ENCODE data around the gene MFAP2.
A peak's percentile ranks its signal among the peaks of the same experiment; 100 is the strongest.

MFAP2 gene

GRCh38 chr1:16979475-16980327 lies 719 bp downstream of the MFAP2 start:
- TF ChIP-seq KLF1 (tag by site-specific recombination; IDR thresholded peaks at IDR 0.05) (no peak), ZFHX2 (tag by site-specific recombination; conservative IDR thresholded peaks at IDR 0.05) (0 out of 2 replicates have a peak, but pooled peaks have one; percentile 7), ZSCAN23 (tag by site-specific recombination; IDR thresholded peaks at IDR 0.05) (no peak), WT1 (tag by site-specific recombination; IDR thresholded peaks at IDR 0.05) (no peak), ZNF513 (tag by site-specific recombination; IDR thresholded peaks at IDR 0.05) (no peak)
- H3K36me3 ChIP-seq (ENCODE audit: control insufficient read depth in 2 of 2, insufficient read depth in 1 of 2, low read length in 2 of 2): peaks cover 0 to 1% of the 10 kb centered on the region in 2 experiments; a peak in 1 of 3 replicates
- H3K9me3 ChIP-seq (ENCODE audit: control insufficient read depth, insufficient read depth, low read depth, low read length): no peaks in the 10 kb centered on the region
- POLR2A ChIA-PET: interaction anchor here (1.0 to 5.3 kb wide), 3 partner anchors 13 to 23 kb away, joined by 3 to 23 read pairs (median 4); no protein-coding TSS in a partner anchor
- CTCF ChIA-PET: interaction anchor here (0.7 to 1.8 kb wide), 3 partner anchors 16 to 66 kb away, joined by 3 to 4 read pairs (median 3); no protein-coding TSS in a partner anchor
- H3K27ac ChIP-seq (ENCODE audit: extremely low read depth, low read depth, low read length): peak overlapping the region; percentile 31; the same call in 1 of the 2 replicates
- no peaks in the 10 kb centered on the region for H3K4me1 ChIP-seq (ENCODE audit: control insufficient read depth, insufficient read depth, low read length)
- peak overlapping the region; percentile 67 for H3K4me3 ChIP-seq (ENCODE audit: low read depth, low read length)

- peak; percentile 65 for TF ChIP-seq ZIC2 (tag by site-specific recombination; IDR thresholded peaks at IDR 0.05)
- TF ChIP-seq GLIS1 (tag by site-specific recombination; IDR thresholded peaks at IDR 0.05): peak; percentile 52
- no peak for TF ChIP-seq KLF8 (tag by site-specific recombination; IDR thresholded peaks at IDR 0.05)
- peak; percentile 45 for TF ChIP-seq PRDM1 (tag by site-specific recombination; IDR thresholded peaks at IDR 0.05)
- TF ChIP-seq ZNF155 (tag by site-specific recombination; IDR thresholded peaks at IDR 0.05): no peak
- 0 out of 2 replicates have a peak, but pooled peaks have one; percentile 8 for TF ChIP-seq GLIS2 (tag by site-specific recombination; IDR thresholded peaks at IDR 0.05)
- no peaks in the 10 kb centered on the region for H3K9me3 ChIP-seq (ENCODE audit: control insufficient read depth, insufficient read depth, low read depth, low read length)
- H3K4me1 ChIP-seq (ENCODE audit: control insufficient read depth, insufficient read depth, low read length): no peaks in the 10 kb centered on the region
- peak overlapping the region; percentile 67; the same call in 1 of the 2 replicates for H3K4me3 ChIP-seq (ENCODE audit: low read depth, low read length)
- H3K36me3 ChIP-seq (ENCODE audit: control insufficient read depth in 2 of 2, insufficient read depth in 1 of 2, low read length in 2 of 2): no peaks in the 10 kb centered on the region
- POLR2A ChIA-PET: interaction anchor here (0.8 to 5.3 kb wide), 2 partner anchors 8 to 12 kb away, joined by 3 to 23 read pairs; no protein-coding TSS in a partner anchor
- no peak overlapping the region; the same call in 1 of the 2 replicates for H3K27ac ChIP-seq (ENCODE audit: extremely low read depth, low read depth, low read length)
- CTCF ChIA-PET: interaction anchor here (0.6 to 1.8 kb wide), 5 partner anchors 15 to 1343 kb away, joined by 3 to 4 read pairs (median 3); no protein-coding TSS in a partner anchor
Observed at GRCh38 chr1:16978567-16979474, 1.6 kb downstream of the MFAP2 start.

GRCh38 chr1:16978139-16978538 lies 2.3 kb downstream of the MFAP2 start:
- Histone ChIP-seq H3K4me3 (ENCODE audit: low read depth, low read length) (no peak overlapping the region), H3K27ac (ENCODE audit: extremely low read depth, low read depth, low read length) (no peak overlapping the region), H3K4me1 (ENCODE audit: control insufficient read depth, insufficient read depth, low read length) (no peaks in the 10 kb centered on the region), H3K9me3 (ENCODE audit: control insufficient read depth, insufficient read depth, low read depth, low read length) (no peaks in the 10 kb centered on the region), H3K36me3 (ENCODE audit: control insufficient read depth in 2 of 2, insufficient read depth in 1 of 2, low read length in 2 of 2) (peaks cover 0 to 3% of the 10 kb centered on the region in 2 experiments; a peak in 1 of 3 replicates)
- TF ChIP-seq ZBTB11 (tag by site-specific recombination; conservative IDR thresholded peaks at IDR 0.05; ENCODE audit: low read depth) (no peak), ZNF624 (tag by site-specific recombination; IDR thresholded peaks at IDR 0.05) (no peak), ZNF37A (tag by site-specific recombination; IDR thresholded peaks at IDR 0.05) (no peak), ZNF610 (tag by site-specific recombination; IDR thresholded peaks at IDR 0.05; ENCODE audit: borderline replicate concordance) (no peak), ZNF776 (tag by site-specific recombination; IDR thresholded peaks at IDR 0.05; ENCODE audit: borderline replicate concordance) (no peak), ZNF704 (tag by site-specific recombination; IDR thresholded peaks at IDR 0.05) (no peak), ZBTB26 (tag by site-specific recombination; optimal IDR thresholded peaks at IDR 0.05) (no peak)
- ChIA-PET CTCF (interaction anchor here (0.6 to 1.8 kb wide), 3 partner anchors 17 to 1344 kb away, joined by 3 to 4 read pairs (median 3); no protein-coding TSS in a partner anchor), POLR2A (interaction anchor here (0.6 to 5.3 kb wide), 3 partner anchors 8 to 30 kb away, joined by 3 to 23 read pairs (median 4); no protein-coding TSS in a partner anchor)

All from HEK293 (cell line).